HepG2 (cell line): ENCODE measurements around the gene ADORA3. TPM values are rescaled to one million over a fixed set of nuclear protein-coding genes. Genes with fewer than 3 reads are reported as not detected.

Experiments used
- E2F5 ChIP-seq: sonication (generic); formaldehyde crosslinking; conservative IDR thresholded peaks from 2 replicates; pipeline ENCODE4 v1.4.0; 2020; ENCODE audit warnings: missing genetic modification reagents
- HNF4G ChIP-seq, 2 experiments: sonication (generic) in 1 of 2; formaldehyde crosslinking in 1 of 2; IDR thresholded peaks; 2 replicates each; pipeline versions ENCODE4 v1.4.0 to v1.6.1; 2011 to 2020; ENCODE audit warnings: borderline replicate concordance in 2 of 2, low read depth in 2 of 2, mild to moderate bottlenecking in 2 of 2, low read length in 1 of 2, missing genetic modification reagents in 1 of 2, moderate library complexity in 1 of 2
- ISL2 ChIP-seq: sonication (generic); formaldehyde crosslinking; IDR thresholded peaks from 2 replicates; pipeline ENCODE4 v1.5.0; 2020; ENCODE audit warnings: missing genetic modification reagents
- JUNB ChIP-seq: sonication (generic); formaldehyde crosslinking; IDR thresholded peaks from 2 replicates; pipeline ENCODE4 v1.8.0; 2022; ENCODE audit warnings: missing genetic modification reagents, mild to moderate bottlenecking, borderline replicate concordance
- KDM6A ChIP-seq: IDR thresholded peaks from 2 replicates; pipeline ENCODE4 v1.6.1; 2016; ENCODE audit warnings: low read depth
- KLF9 ChIP-seq: IDR thresholded peaks from 2 replicates; pipeline ENCODE4 v1.6.1; 2016; ENCODE audit warnings: low read depth
- LBX2 ChIP-seq: sonication (generic); formaldehyde crosslinking; IDR thresholded peaks from 2 replicates; pipeline ENCODE4 v1.5.0; 2020; ENCODE audit warnings: missing genetic modification reagents, mild to moderate bottlenecking, borderline replicate concordance
- MED13 ChIP-seq: sonication (generic); formaldehyde crosslinking; IDR thresholded peaks from 2 replicates; pipeline ENCODE4 v1.5.0; 2020; ENCODE audit warnings: missing genetic modification reagents
- NCOA5 ChIP-seq: sonication (generic); formaldehyde crosslinking; IDR thresholded peaks from 2 replicates; pipeline ENCODE4 v1.4.0; 2020; ENCODE audit warnings: missing genetic modification reagents
- NR2C2 ChIP-seq: sonication (generic); formaldehyde crosslinking; IDR thresholded peaks from 2 replicates; pipeline ENCODE4 v1.4.0; 2020; ENCODE audit warnings: missing genetic modification reagents, mild to moderate bottlenecking, moderate library complexity, borderline replicate concordance
- NR2F6 ChIP-seq, 2 experiments: IDR thresholded peaks; 2 replicates each; pipeline ENCODE4 v1.6.1; 2016; ENCODE audit warnings: antibody characterized with exemption in 1 of 2, mild to moderate bottlenecking in 1 of 2
- PATZ1 ChIP-seq: sonication (generic); formaldehyde crosslinking; IDR thresholded peaks from 2 replicates; pipeline ENCODE4 v1.4.0; 2020; ENCODE audit warnings: missing genetic modification reagents
- PAXIP1 ChIP-seq: sonication (generic); formaldehyde crosslinking; conservative IDR thresholded peaks from 2 replicates; pipeline ENCODE4 v1.4.0; 2020; ENCODE audit warnings: mild to moderate bottlenecking, missing genetic modification reagents, moderate library complexity
- RXRA ChIP-seq: sonication (generic); formaldehyde crosslinking; IDR thresholded peaks from 2 replicates; pipeline ENCODE4 v1.5.1; 2020; ENCODE audit warnings: missing genetic modification reagents
- SMAD3 ChIP-seq: sonication (generic); formaldehyde crosslinking; IDR thresholded peaks from 2 replicates; pipeline ENCODE4 v1.4.0; 2020; ENCODE audit warnings: missing genetic modification reagents
- ZBTB26 ChIP-seq: IDR thresholded peaks from 2 replicates; pipeline ENCODE4 v1.6.1; 2016; ENCODE audit warnings: missing compliant biosample characterization, missing genetic modification reagents, borderline replicate concordance
- ZBTB38 ChIP-seq: sonication (generic); formaldehyde crosslinking; IDR thresholded peaks from 2 replicates; pipeline ENCODE4 v1.5.1; 2020; ENCODE audit warnings: mild to moderate bottlenecking, missing genetic modification reagents
- ZMAT5 ChIP-seq: sonication (generic); formaldehyde crosslinking; IDR thresholded peaks from 2 replicates; pipeline ENCODE4 v1.5.0; 2020; ENCODE audit warnings: mild to moderate bottlenecking, low read depth, missing genetic modification reagents, borderline replicate concordance
- ZNF556 ChIP-seq: sonication (generic); formaldehyde crosslinking; IDR thresholded peaks from 2 replicates; pipeline ENCODE4 v1.4.0; 2020; ENCODE audit warnings: mild to moderate bottlenecking, missing genetic modification reagents, borderline replicate concordance
- ZNF7 ChIP-seq: IDR thresholded peaks from 2 replicates; pipeline ENCODE4 v1.6.1; 2016; ENCODE audit warnings: missing biosample characterization, missing genetic modification reagents
- polyA plus RNA-seq, 8 experiments: library from polyadenylated mRNA; depleted of rRNA in 3 of 8; stranded (reverse) in 7 of 8; unstranded in 1 of 8; fragments of >200 nt; fragmentation: Illumina TruSeq in 4 of 8; extraction: Trizol in 4 of 8; gene quantifications; 2 replicates each; pipeline versions ENCODE4 v1.2.1 to v1.2.3, GENCODE V29; 2011 to 2016; ENCODE audit warnings: low read depth in 4 of 8, missing spikeins in 1 of 8, mixed read lengths in 1 of 8; ENCODE audit not compliant: insufficient read depth in 1 of 8
- total RNA-seq, 5 experiments: library from RNA; depleted of rRNA; stranded (reverse); fragments of >200 nt; fragmentation: Illumina TruSeq; extraction: Trizol; gene quantifications; 2 replicates each; pipeline ENCODE4 v1.2.3, GENCODE V29; 2016; ENCODE audit warnings: low read depth in 1 of 5

The ADORA3 gene
- total and polyA plus RNA-seq, 2 of the 13 experiments (the other 11 are each of a cell fraction or from before 2014, with no cell fraction given) = not detected

GRCh38 chr1:111507411-111508201 is 4.2 kb upstream of the ADORA3 start (continued):
- TF ChIP-seq HNF4G (IDR thresholded peaks at IDR 0.05; ENCODE audit: borderline replicate concordance, low read depth, low read length) (no peak), HNF4G (CRISPR knock-in tag; IDR thresholded peaks at IDR 0.05; ENCODE audit: borderline replicate concordance, low read depth) (peak; percentile 77), RXRA (peak; percentile 54; the same call in 1 of the 2 replicates), ZBTB38 (CRISPR knock-in tag) (peak; percentile 38; the same call in 1 of the 2 replicates), NCOA5 (CRISPR knock-in tag) (no peak), PAXIP1 (CRISPR knock-in tag) (no peak; the same call in none of the 2 replicates), NR2C2 (peak; percentile 60; the same call in 1 of the 2 replicates), ISL2 (CRISPR knock-in tag) (peak; percentile 35; the same call in 1 of the 2 replicates), NR2F6 (IDR thresholded peaks at IDR 0.05) (peak; percentile 77), NR2F6 (CRISPR knock-in tag; IDR thresholded peaks at IDR 0.05) (peak; percentile 59; the same call in 1 of the 2 replicates), KLF9 (CRISPR knock-in tag) (0 out of 2 replicates have a peak, but pooled peaks have one; percentile 0), KDM6A (CRISPR knock-in tag) (no peak), E2F5 (no peak), MED13 (CRISPR knock-in tag) (no peak), ZMAT5 (CRISPR knock-in tag) (no peak), ZNF556 (CRISPR knock-in tag) (no peak), LBX2 (CRISPR knock-in tag) (0 out of 2 replicates have a peak, but pooled peaks have one; percentile 9), PATZ1 (CRISPR knock-in tag) (peak; percentile 85), ZNF7 (CRISPR knock-in tag) (no peak), SMAD3 (CRISPR knock-in tag) (0 out of 2 replicates have a peak, but pooled peaks have one; percentile 6), JUNB (CRISPR knock-in tag) (no peak), ZBTB26 (peak; percentile 71; the same call in 1 of the 2 replicates)
